DOHH2 (cell line): ENCODE measurements around the gene TGFBR3L.
A peak's percentile ranks its signal among the peaks of the same experiment; 100 is the strongest.

ENCODE experiments used
- H3F3A ChIP-seq: fragments of 200-600 bp; sonication (generic), shearing (Covaris generic); 2 replicates; pipeline ENCODE4 v1.6.0; 2016; ENCODE audit warnings: antibody characterized with exemption, mild to moderate bottlenecking; ENCODE audit not compliant: control insufficient read depth, insufficient read depth
- H3K27ac ChIP-seq: fragments of 200-600 bp; sonication (generic); 2 replicates; pipeline ENCODE4 v1.5.1; 2014; ENCODE audit warnings: low read depth, mild to moderate bottlenecking, low read length, moderate library complexity
- H3K27me3 ChIP-seq: fragments of 200-600 bp; sonication (generic); 2 replicates; pipeline ENCODE4 v1.6.1; 2014; ENCODE audit warnings: mild to moderate bottlenecking, low read length, mixed read lengths; ENCODE audit not compliant: control insufficient read depth
- H3K36me3 ChIP-seq: fragments of 200-600 bp; sonication (generic); 2 replicates; pipeline ENCODE4 v1.6.1; 2014; ENCODE audit warnings: mild to moderate bottlenecking, low read length, moderate library complexity, mixed read lengths; ENCODE audit not compliant: control insufficient read depth
- H3K4me1 ChIP-seq: fragments of 200-600 bp; sonication (generic); 2 replicates; pipeline ENCODE4 v1.6.1; 2014; ENCODE audit warnings: mild to moderate bottlenecking, low read length, mixed read lengths; ENCODE audit not compliant: control insufficient read depth
- H3K4me2 ChIP-seq: fragments of 200-600 bp; sonication (generic); 2 replicates; pipeline ENCODE4 v1.6.0; 2014; ENCODE audit warnings: mild to moderate bottlenecking, low read length, moderate library complexity
- H3K4me3 ChIP-seq: fragments of 200-600 bp; sonication (generic); 2 replicates; pipeline ENCODE4 v1.5.1; 2014; ENCODE audit warnings: mild to moderate bottlenecking, low read length, mixed read lengths
- H3K79me2 ChIP-seq: fragments of 200-600 bp; sonication (generic); 2 replicates; pipeline ENCODE4 v1.6.1; 2014; ENCODE audit warnings: mild to moderate bottlenecking, low read length, mixed read lengths; ENCODE audit not compliant: control insufficient read depth
- H3K9me2 ChIP-seq: fragments of 200-600 bp; sonication (generic); replicated peaks from 2 replicates; pipeline ENCODE4 v1.6.1; 2014; ENCODE audit warnings: mild to moderate bottlenecking, low read length, mixed read lengths; ENCODE audit not compliant: control insufficient read depth
- H3K9me3 ChIP-seq: fragments of 200-600 bp; sonication (generic); 2 replicates; pipeline ENCODE4 v1.6.1; 2014; ENCODE audit warnings: antibody characterized with exemption, low read length, mixed read lengths; ENCODE audit not compliant: control insufficient read depth, insufficient read depth
- H4K20me1 ChIP-seq: fragments of 200-600 bp; sonication (generic); 2 replicates; pipeline ENCODE4 v1.6.0; 2014; ENCODE audit warnings: low read depth, mild to moderate bottlenecking, antibody characterized with exemption, low read length, moderate library complexity; ENCODE audit not compliant: control insufficient read depth, insufficient read depth
- CTCF ChIP-seq: fragments of 200-600 bp; sonication (generic); IDR thresholded peaks from one replicate; pipeline ENCODE4 v1.5.1; 2014; ENCODE audit warnings: antibody characterized with exemption, mild to moderate bottlenecking, low read depth, low read length; ENCODE audit not compliant: poor library complexity, severe bottlenecking
- EZH2phosphoT487 ChIP-seq: fragments of 200-600 bp; sonication (generic); IDR thresholded peaks from 2 replicates; pipeline ENCODE4 v1.6.1; 2017; ENCODE audit warnings: borderline replicate concordance, mild to moderate bottlenecking, antibody characterized with exemption, low read length, moderate library complexity, mixed read lengths

TGFBR3L gene

DNA sequence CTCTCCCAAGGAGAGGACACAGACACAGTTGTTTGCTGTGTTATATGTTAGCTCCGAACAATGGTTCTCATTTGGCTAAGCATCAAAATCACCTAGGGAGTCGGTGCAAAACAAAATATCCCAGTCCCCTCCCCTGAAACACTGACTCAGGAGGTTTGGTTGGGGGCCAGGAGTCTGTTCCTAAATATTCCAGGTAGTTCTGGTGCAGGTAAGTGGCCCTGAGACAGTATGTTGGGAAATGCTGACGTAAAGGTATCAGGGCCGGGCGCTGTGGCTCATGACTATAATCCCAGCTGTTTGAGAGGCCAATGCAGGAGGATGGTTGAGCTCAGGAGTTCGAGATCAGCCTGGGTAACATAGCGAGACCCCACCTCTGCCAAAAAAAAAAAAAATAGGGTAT is 13.3 kb upstream of the TGFBR3L start:
- no peaks in the 10 kb centered on the region for H3K9me3 ChIP-seq
- H3K36me3 ChIP-seq = peaks cover 20% of the 10 kb centered on the region
- peaks cover 18% of the 10 kb centered on the region for H3K4me1 ChIP-seq
- no peaks in the 10 kb centered on the region for H3K27me3 ChIP-seq
- H4K20me1 ChIP-seq = peaks cover 14% of the 10 kb centered on the region
- H3K27ac ChIP-seq = no peak overlapping the region
- H3K9me2 ChIP-seq = no peaks in the 10 kb centered on the region
- no peak for TF ChIP-seq CTCF
- no peak for TF ChIP-seq EZH2phosphoT487
- H3K4me2 ChIP-seq = no peak overlapping the region
- no peak overlapping the region for H3K4me3 ChIP-seq
- peaks cover 32% of the 10 kb centered on the region for H3K79me2 ChIP-seq
- H3F3A ChIP-seq = no peaks in the 10 kb centered on the region

- Histone ChIP-seq H3K27me3 (no peaks in the 10 kb centered on the region), H3K9me3 (no peaks in the 10 kb centered on the region), H3K4me3 (peak overlapping the region; percentile 78), H3F3A (no peaks in the 10 kb centered on the region), H3K4me2 (peak overlapping the region; percentile 94), H3K79me2 (peaks cover 42% of the 10 kb centered on the region), H4K20me1 (peaks cover 14% of the 10 kb centered on the region), H3K4me1 (peaks cover 18% of the 10 kb centered on the region), H3K36me3 (peaks cover 20% of the 10 kb centered on the region), H3K9me2 (no peaks in the 10 kb centered on the region), H3K27ac (peak overlapping the region; percentile 16; the same call in 1 of the 2 replicates)
- TF ChIP-seq EZH2phosphoT487 (no peak), CTCF (no peak)
These were observed 11.8 kb upstream of the TGFBR3L start for GRCh38 chr19:7902796-7903243.

GRCh38 chr19:7903244-7904073 is 11.2 kb upstream of the TGFBR3L start, which contains the start of gene MAP2K7:
TSS of gene MAP2K7 (plus strand) at chr19:7903877. CDS start at chr19:7903945, 68 bp downstream.
- H3K27ac ChIP-seq = peak within 1 kb of the TSS; percentile 47
- peaks cover 20% of the 10 kb centered on the region for H3K36me3 ChIP-seq
- H3K79me2 ChIP-seq = peaks cover 45% of the 10 kb centered on the region
- no peaks in the 10 kb centered on the region for H3F3A ChIP-seq
- no peaks in the 10 kb centered on the region for H3K9me3 ChIP-seq
- H3K4me2 ChIP-seq = peak within 1 kb of the TSS; percentile 98
- peaks cover 14% of the 10 kb centered on the region for H4K20me1 ChIP-seq
- H3K9me2 ChIP-seq = no peaks in the 10 kb centered on the region
- TF ChIP-seq EZH2phosphoT487 (no peak), CTCF (peak; percentile 80)
- H3K27me3 ChIP-seq = no peaks in the 10 kb centered on the region
- peak within 1 kb of the TSS; percentile 98 for H3K4me3 ChIP-seq
- peaks cover 18% of the 10 kb centered on the region for H3K4me1 ChIP-seq
